Mesenchymal stem cell (in vitro differentiated cells and primary cell): ENCODE measurements around the gene SLC17A4.

Source experiments
- DNase-seq: peaks from one replicate; pipeline ENCODE4 v3.0.0-alpha.2; 2013
- H2AFZ ChIP-seq: one replicate; pipeline ENCODE4 v1.6.1; 2013; ENCODE audit warnings: low read depth, mild to moderate bottlenecking, control low read depth, inconsistent platforms, low read length, moderate library complexity
- H2AK5ac ChIP-seq: 2 replicates; pipeline ENCODE4 v1.6.1; 2013; ENCODE audit warnings: low read length, moderate library complexity, mild to moderate bottlenecking, inconsistent platforms; ENCODE audit not compliant: severe bottlenecking
- H2BK120ac ChIP-seq: one replicate; pipeline ENCODE4 v1.6.1; 2013; ENCODE audit warnings: low read depth, mild to moderate bottlenecking, inconsistent platforms, low read length, moderate library complexity
- H2BK12ac ChIP-seq, 2 experiments: one replicate each; pipeline ENCODE4 v1.6.1; 2013; ENCODE audit warnings: inconsistent platforms in 2 of 2, low read length in 2 of 2, mild to moderate bottlenecking in 2 of 2, moderate library complexity in 2 of 2, control low read depth in 1 of 2
- H2BK15ac ChIP-seq: one replicate; pipeline ENCODE4 v1.6.1; 2013; ENCODE audit warnings: mild to moderate bottlenecking, low read depth, inconsistent platforms; ENCODE audit not compliant: poor library complexity, severe bottlenecking
- H2BK5ac ChIP-seq: 2 replicates; pipeline ENCODE4 v1.6.1; 2013; ENCODE audit warnings: low read depth, mild to moderate bottlenecking, low read length, control low read depth, inconsistent platforms; ENCODE audit not compliant: poor library complexity, severe bottlenecking
- H3K14ac ChIP-seq, 2 experiments: one replicate each; pipeline ENCODE4 v1.6.1; 2013; ENCODE audit warnings: inconsistent platforms in 2 of 2, low read length in 2 of 2, control low read depth in 1 of 2, mild to moderate bottlenecking in 1 of 2, moderate library complexity in 1 of 2
- H3K18ac ChIP-seq, 2 experiments: one replicate each; pipeline ENCODE4 v1.6.1; 2013; ENCODE audit warnings: inconsistent platforms in 2 of 2, low read length in 2 of 2, control low read depth in 1 of 2, low read depth in 1 of 2, mild to moderate bottlenecking in 1 of 2
- H3K23ac ChIP-seq, 2 experiments: one replicate each; pipeline ENCODE4 v1.6.1; 2013; ENCODE audit warnings: inconsistent platforms in 2 of 2, low read length in 2 of 2, mild to moderate bottlenecking in 2 of 2, moderate library complexity in 2 of 2, control low read depth in 1 of 2
- H3K27ac ChIP-seq: 2 replicates; pipeline ENCODE4 v1.5.1; 2013; ENCODE audit warnings: mild to moderate bottlenecking, moderate library complexity, low read length, control low read depth, inconsistent platforms; ENCODE audit not compliant: poor library complexity, severe bottlenecking
- H3K27me3 ChIP-seq, 2 experiments: 2 replicates each; pipeline versions ENCODE4 v1.6.1 to v1.7.0; 2013; ENCODE audit warnings: low read length in 2 of 2, mild to moderate bottlenecking in 2 of 2, moderate library complexity in 2 of 2, control low read depth in 1 of 2, inconsistent platforms in 1 of 2; ENCODE audit not compliant: control insufficient read depth in 1 of 2, insufficient read depth in 1 of 2
- H3K36me3 ChIP-seq, 2 experiments: 2 replicates each; pipeline versions ENCODE4 v1.6.1 to v1.7.0; 2013; ENCODE audit warnings: low read length in 2 of 2, control low read depth in 1 of 2, inconsistent platforms in 1 of 2, low read depth in 1 of 2, mild to moderate bottlenecking in 1 of 2; ENCODE audit not compliant: insufficient read depth in 2 of 2, control insufficient read depth in 1 of 2
- H3K4ac ChIP-seq, 2 experiments: one replicate each; pipeline ENCODE4 v1.6.1; 2013; ENCODE audit warnings: inconsistent platforms in 2 of 2, low read length in 2 of 2, mild to moderate bottlenecking in 2 of 2, moderate library complexity in 2 of 2, control low read depth in 1 of 2, low read depth in 1 of 2
- H3K4me1 ChIP-seq: 2 replicates; pipeline ENCODE4 v1.6.1; 2013; ENCODE audit warnings: low read depth, low read length, control low read depth; ENCODE audit not compliant: control insufficient read depth, insufficient read depth
- H3K4me2 ChIP-seq: 2 replicates; pipeline ENCODE4 v1.6.1; 2013; ENCODE audit warnings: low read length, mild to moderate bottlenecking, inconsistent platforms; ENCODE audit not compliant: poor library complexity, severe bottlenecking
- H3K4me3 ChIP-seq, 2 experiments: 2 replicates each; pipeline versions ENCODE4 v1.5.1 to v1.7.0; 2013; ENCODE audit warnings: low read length in 2 of 2, mild to moderate bottlenecking in 2 of 2, control low read depth in 1 of 2, low read depth in 1 of 2; ENCODE audit not compliant: insufficient read depth in 1 of 2
- H3K79me1 ChIP-seq: replicated peaks from 2 replicates; pipeline ENCODE4 v1.6.1; 2013; ENCODE audit warnings: mild to moderate bottlenecking, control low read depth, low read length, inconsistent platforms; ENCODE audit not compliant: poor library complexity, severe bottlenecking
- H3K9ac ChIP-seq: 2 replicates; pipeline ENCODE4 v1.7.0; 2013; ENCODE audit warnings: mild to moderate bottlenecking, low read length, moderate library complexity
- H3K9me3 ChIP-seq: 2 replicates; pipeline ENCODE4 v1.7.0; 2013; ENCODE audit warnings: mild to moderate bottlenecking, low read length; ENCODE audit not compliant: control insufficient read depth
- H4K8ac ChIP-seq: one replicate; pipeline ENCODE4 v1.6.1; 2013; ENCODE audit warnings: inconsistent platforms, mild to moderate bottlenecking, low read length, moderate library complexity
- H4K91ac ChIP-seq: one replicate; pipeline ENCODE4 v1.6.1; 2013; ENCODE audit warnings: mild to moderate bottlenecking, low read length, inconsistent platforms
- WGBS: methylation state at CpG from one replicate; pipeline ENCODE4 v1.1.7; 2013; ENCODE audit warnings: mixed read lengths; 5-methylcytosine and 5-hydroxymethylcytosine counted together

Gene SLC17A4

DNA sequence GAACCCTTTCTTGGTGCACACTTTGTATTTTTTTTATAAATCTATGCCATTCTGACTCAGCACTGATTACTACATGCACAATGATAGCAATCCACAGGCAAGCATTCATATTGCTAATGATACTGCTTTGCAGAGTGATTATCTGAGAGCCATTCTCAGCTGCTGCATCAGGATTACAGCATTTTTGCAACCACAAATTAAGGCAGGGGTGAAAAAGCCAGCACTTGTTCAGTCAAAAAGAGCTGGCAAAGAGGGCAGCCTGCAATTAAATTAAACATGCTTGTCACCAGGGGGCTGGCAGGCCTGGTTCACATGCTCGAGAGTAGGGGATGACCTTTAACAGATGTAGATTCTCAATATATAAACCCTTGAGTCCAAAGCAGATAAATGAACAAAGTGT, 40.7 kb upstream of the SLC17A4 start:
- WGBS: 100% methylated on average over 1 of the region's 1 CpG

DNA sequence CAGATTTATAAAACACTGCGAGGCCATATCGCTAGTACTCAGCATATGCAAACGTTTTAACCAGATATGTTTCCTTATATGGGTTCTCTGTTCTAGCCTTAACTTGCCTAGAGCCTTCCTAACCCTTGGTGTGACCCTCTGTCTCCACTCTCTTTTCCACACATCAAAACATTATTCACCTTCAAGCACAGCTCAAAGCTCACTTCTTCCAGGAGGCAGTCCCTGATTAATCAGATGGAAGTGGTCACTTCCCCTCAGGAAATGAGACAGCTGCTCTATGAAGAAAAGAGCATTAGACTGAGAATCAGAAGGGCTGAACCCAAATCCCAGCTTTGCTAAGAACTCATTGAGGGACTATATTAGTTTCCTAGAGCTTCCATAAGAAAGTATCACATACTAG, 39.8 kb upstream of the SLC17A4 start:
- no peak overlapping the region for H3K4ac ChIP-seq
- no peak overlapping the region for H2AK5ac ChIP-seq
- peaks cover 4% of the 10 kb centered on the region for H3K4me1 ChIP-seq
- H4K8ac ChIP-seq: no peak overlapping the region
- no peak overlapping the region for H3K18ac ChIP-seq
- WGBS: 70% methylated on average over 3 of the region's 3 CpGs
- H2BK120ac ChIP-seq: no peak overlapping the region
- no peak overlapping the region for H2AFZ ChIP-seq
- H4K91ac ChIP-seq: no peak overlapping the region
- no peak overlapping the region for H3K4me2 ChIP-seq
- H2BK5ac ChIP-seq: no peak overlapping the region
- no peak overlapping the region for H3K23ac ChIP-seq
- H3K27ac ChIP-seq: no peak overlapping the region
- H2BK15ac ChIP-seq: no peak overlapping the region
- H3K9me3 ChIP-seq: no peaks in the 10 kb centered on the region
- H3K9ac ChIP-seq: no peak overlapping the region
- no peaks in the 10 kb centered on the region for H3K79me1 ChIP-seq
- peaks cover 0 to 3% of the 10 kb centered on the region in 2 experiments for H3K27me3 ChIP-seq
- H3K14ac ChIP-seq: no peak overlapping the region
- no peak overlapping the region for H2BK12ac ChIP-seq
- no peak for DNase-seq
- H3K4me3 ChIP-seq: no peak overlapping the region
- H3K36me3 ChIP-seq: no peaks in the 10 kb centered on the region

More for the DNA sequence above, 40.7 kb upstream of the SLC17A4 start:
- H3K14ac ChIP-seq: no peak overlapping the region
- H3K18ac ChIP-seq: no peak overlapping the region
- no peaks in the 10 kb centered on the region for H3K79me1 ChIP-seq
- H3K4me3 ChIP-seq: no peak overlapping the region
- H2BK12ac ChIP-seq: no peak overlapping the region
- no peak overlapping the region for H2AK5ac ChIP-seq
- H3K4me1 ChIP-seq: peaks cover 4% of the 10 kb centered on the region
- H4K8ac ChIP-seq: no peak overlapping the region
- no peak overlapping the region for H4K91ac ChIP-seq
- no peak overlapping the region for H3K4me2 ChIP-seq
- H3K9ac ChIP-seq: no peak overlapping the region
- H2AFZ ChIP-seq: no peak overlapping the region
- H3K27me3 ChIP-seq: peaks cover 0 to 3% of the 10 kb centered on the region in 2 experiments
- no peak overlapping the region for H3K23ac ChIP-seq
- no peaks in the 10 kb centered on the region for H3K36me3 ChIP-seq
- no peak overlapping the region for H3K4ac ChIP-seq
- no peak overlapping the region for H3K27ac ChIP-seq
- H3K9me3 ChIP-seq: no peaks in the 10 kb centered on the region
- no peak overlapping the region for H2BK120ac ChIP-seq
- no peak overlapping the region for H2BK15ac ChIP-seq
- no peak for DNase-seq
- no peak overlapping the region for H2BK5ac ChIP-seq

DNA sequence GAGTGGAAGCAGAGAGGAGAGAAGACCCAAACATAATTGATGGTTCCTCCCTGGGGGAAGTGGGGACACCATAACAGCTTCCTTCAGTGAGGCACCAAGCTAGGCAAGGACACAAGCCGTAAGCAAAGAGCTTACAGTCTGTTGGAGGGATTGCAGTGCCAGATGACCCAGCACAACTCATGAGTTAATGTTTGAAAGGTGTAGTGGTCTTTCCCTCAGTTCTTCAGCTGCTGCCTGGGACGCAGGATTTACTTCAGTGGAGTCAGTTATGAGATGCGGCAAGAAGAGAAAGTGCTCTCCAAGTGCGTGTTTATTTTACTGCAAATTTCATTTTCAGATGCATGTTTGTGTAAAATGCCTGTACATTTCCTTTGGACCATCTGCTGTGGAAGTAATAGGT, 38.7 kb upstream of the SLC17A4 start:
- H2BK120ac ChIP-seq: no peak overlapping the region
- H2AFZ ChIP-seq: no peak overlapping the region
- no peak overlapping the region for H2BK15ac ChIP-seq
- no peak overlapping the region for H4K8ac ChIP-seq
- H3K27me3 ChIP-seq: peaks cover 0 to 3% of the 10 kb centered on the region in 2 experiments
- H3K14ac ChIP-seq: no peak overlapping the region
- no peak overlapping the region for H3K27ac ChIP-seq
- H3K79me1 ChIP-seq: no peaks in the 10 kb centered on the region
- DNase-seq: no peak
- H3K23ac ChIP-seq: no peak overlapping the region
- H2BK5ac ChIP-seq: no peak overlapping the region
- H3K4ac ChIP-seq: no peak overlapping the region
- H2BK12ac ChIP-seq: no peak overlapping the region
- no peak overlapping the region for H3K18ac ChIP-seq
- H4K91ac ChIP-seq: no peak overlapping the region
- H2AK5ac ChIP-seq: no peak overlapping the region
- no peaks in the 10 kb centered on the region for H3K36me3 ChIP-seq
- H3K9me3 ChIP-seq: no peaks in the 10 kb centered on the region
- no peak overlapping the region for H3K4me3 ChIP-seq
- H3K9ac ChIP-seq: no peak overlapping the region
- H3K4me1 ChIP-seq: peaks cover 4% of the 10 kb centered on the region
- H3K4me2 ChIP-seq: no peak overlapping the region
- WGBS: 92% methylated on average over 4 of the region's 4 CpGs

DNA sequence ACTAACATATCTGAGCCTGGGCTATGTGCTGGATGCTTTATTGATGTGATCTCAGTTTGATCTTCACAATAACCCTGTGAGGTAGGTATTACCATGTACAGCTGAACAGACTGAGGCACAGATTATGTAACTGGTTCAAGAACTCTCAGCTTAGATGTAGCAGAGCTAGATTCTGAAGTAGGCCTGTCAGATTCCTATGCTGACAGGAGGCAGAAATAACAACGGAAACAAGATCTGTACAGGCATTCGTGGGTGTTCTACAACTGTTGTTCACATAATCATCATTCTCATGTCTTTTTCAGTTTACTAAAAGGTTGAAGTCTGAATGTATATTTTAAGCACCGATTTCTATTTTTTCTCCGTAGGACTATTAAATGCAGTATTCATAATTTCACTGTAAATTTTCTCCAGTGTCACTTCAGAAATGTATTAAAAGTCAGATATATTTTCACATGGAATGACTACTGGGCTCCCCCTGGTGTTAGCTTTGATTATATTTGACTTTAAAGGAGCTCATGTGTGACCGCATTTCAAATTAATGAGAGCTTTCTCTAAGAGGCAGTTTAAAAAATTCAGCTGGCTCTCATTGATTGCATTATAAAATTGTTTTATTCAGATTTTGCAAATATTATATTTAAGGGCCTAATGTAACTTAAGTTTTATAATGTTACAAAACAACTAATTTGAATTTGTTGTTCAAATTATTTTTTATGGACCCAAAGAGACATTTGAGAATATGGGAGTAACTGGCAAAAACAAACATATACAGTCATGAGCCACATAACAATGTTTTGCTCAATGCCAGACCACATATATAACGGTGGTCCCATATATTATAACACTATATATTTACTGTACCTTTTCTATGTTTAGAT, 36.4 kb upstream of the SLC17A4 start:
- H2BK5ac ChIP-seq: no peak overlapping the region
- no peak overlapping the region for H2AK5ac ChIP-seq
- no peak overlapping the region for H3K23ac ChIP-seq
- no peak overlapping the region for H3K4me2 ChIP-seq
- no peak overlapping the region for H2AFZ ChIP-seq
- H2BK15ac ChIP-seq: no peak overlapping the region
- H2BK12ac ChIP-seq: no peak overlapping the region
- no peak overlapping the region for H4K91ac ChIP-seq
- H3K9ac ChIP-seq: no peak overlapping the region
- no peak overlapping the region for H3K4me3 ChIP-seq
- H4K8ac ChIP-seq: no peak overlapping the region
- WGBS: no CpG with 5 or more reads among the region's 6 CpGs
- no peak overlapping the region for H3K27ac ChIP-seq
- no peak overlapping the region for H3K14ac ChIP-seq
- peaks cover 4% of the 10 kb centered on the region for H3K4me1 ChIP-seq
- no peaks in the 10 kb centered on the region for H3K79me1 ChIP-seq
- no peaks in the 10 kb centered on the region for H3K36me3 ChIP-seq
- H3K18ac ChIP-seq: no peak overlapping the region
- peaks cover 0 to 3% of the 10 kb centered on the region in 2 experiments for H3K27me3 ChIP-seq
- peak; percentile 29 for DNase-seq
- no peak overlapping the region for H3K4ac ChIP-seq
- H3K9me3 ChIP-seq: no peaks in the 10 kb centered on the region
- no peak overlapping the region for H2BK120ac ChIP-seq
